Activated T-cell treated with anti-CD3 and anti-CD28 coated beads, Interleukin-2, amount 50 U/mL, for 1 hour (primary cell): ENCODE results near the gene CELA2B.
"Not testable (repeated sequence)": the region's sequence is repeated elsewhere in the genome, so short reads cannot be mapped to it uniquely, and the experiment has no call there.

Experiments used
- DNase-seq: peaks from one replicate; pipeline ENCODE4 v3.0.0-alpha.2; 2020

The CELA2B gene

DNA sequence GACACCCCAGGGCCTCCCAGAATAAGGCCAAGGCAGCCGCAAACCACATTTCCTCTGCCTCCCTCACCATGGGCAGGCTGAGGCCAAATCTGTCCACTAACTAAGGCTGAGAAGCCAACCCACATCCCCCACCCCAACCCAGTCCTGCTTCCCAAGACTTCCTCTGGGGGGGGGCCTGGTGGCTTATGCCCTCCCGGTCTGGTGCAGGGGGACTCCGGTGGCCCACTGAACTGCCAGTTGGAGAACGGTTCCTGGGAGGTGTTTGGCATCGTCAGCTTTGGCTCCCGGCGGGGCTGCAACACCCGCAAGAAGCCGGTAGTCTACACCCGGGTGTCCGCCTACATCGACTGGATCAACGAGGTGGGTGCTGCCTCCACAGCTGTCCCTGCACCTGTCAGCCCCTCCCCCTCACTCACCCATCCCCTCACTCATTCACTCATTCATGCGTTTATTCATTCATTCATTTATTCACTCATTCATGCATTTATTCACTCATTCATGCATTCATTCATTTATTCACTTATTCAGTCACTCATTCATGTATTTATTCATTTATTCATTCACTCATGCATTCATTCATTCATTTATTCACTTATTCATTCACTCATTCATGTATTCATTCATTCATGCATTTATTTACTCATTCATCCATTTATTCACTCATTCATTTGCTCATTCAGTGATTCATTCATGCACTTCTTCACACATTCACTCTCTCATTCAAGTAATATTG lies 30.3 kb upstream of the CELA2B start:
- DNase-seq, result no peak

DNA sequence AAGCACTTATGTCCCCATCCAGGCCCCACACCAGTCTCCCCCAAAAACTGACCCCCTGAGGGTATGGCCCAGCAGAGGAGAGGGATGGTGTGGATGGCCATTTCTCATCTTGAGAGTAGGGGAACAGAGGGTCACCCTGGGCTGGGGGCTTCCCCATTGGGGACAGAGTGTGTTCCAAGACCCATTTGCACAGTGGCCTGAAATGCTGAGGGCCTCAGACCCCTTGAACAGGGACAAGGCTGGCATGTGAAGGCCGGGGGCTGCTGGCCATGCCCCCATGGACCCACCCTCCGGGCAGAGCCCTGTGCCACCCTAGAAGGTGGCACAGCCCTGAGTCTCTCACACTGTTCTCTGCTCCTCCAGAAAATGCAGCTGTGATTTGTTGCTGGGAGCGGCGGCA lies 29.7 kb upstream of the CELA2B start:
- no peak for DNase-seq

DNA sequence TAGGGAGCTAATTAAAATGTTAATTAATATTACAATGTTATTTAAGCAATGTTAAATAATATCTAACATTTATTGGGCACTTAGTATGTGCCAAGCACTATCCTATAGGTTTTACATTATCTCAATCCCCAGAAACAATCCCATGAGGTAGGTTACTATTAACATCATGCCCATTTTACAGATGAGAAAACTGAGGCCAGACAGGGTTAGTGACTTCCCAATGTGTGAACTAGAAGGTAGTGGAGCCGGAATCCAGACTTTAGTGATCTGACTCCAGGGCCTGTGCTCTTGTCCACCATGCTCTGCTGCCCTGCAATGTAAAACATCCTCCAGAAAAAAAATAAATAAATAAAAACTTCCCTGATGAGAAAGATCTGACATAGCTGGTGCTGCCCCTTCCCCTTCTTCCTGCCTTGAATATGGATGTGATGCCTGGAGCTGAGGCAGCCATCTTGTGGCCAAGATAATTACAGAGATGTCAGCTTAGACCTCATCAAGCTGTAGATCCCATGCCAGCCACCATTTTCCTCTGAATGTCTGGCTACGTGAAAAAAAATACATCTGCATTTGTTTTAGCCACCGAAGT lies 26.9 kb upstream of the CELA2B start:
- no peak for DNase-seq

DNA sequence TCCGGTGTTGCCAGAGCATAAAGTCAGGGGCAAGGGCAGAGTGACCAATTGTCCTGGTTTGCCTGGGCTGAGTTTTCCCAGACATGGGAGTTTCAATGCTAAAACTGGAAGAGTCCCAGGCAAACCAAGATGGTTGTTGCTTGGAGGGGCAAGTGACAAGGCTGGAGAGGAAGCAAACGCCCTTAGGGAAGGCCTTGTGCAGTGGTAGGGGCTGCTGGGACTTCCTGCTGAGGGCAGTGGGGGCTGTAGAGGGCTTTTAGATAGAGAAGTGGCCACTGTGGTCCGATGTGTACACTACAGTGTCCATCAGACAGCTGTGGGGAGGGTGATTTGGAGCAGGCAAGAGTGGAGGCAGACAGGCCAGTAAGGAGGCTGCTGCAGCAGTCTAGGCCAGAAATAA lies 26.3 kb upstream of the CELA2B start:
- DNase-seq, result no peak

DNA sequence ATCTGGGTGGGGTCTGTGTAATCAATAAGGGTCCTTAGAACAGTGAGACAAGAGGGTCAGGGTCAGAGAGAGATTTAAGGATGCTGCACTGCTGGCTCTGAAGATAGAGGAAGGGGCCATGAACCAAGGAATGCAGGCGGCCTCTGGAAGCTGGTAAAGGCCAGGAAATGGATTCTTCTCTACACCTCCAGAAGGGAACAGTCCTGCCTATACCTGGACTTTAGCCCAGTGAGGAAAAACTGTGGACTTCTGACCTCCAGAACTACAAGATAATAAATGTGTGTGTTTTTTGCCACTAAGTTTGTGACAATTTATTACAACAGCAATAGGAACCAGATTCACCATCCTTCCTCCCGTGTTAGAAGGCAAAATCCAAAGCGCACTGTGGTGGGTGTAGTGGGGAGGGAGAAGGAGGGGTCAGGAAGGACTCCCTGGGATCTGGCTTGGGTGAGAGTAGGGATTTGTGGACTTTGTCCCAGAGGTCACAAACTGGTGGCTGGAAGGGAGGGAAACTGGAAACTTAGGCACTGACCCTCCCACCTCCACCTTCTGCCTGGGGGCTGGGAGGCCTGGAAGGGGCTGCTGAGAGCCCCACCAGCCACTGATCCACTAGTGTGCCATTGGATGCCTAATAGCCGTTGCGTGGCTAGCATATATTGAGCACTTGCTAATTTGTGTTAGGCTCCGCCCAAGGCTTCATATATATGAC lies 24.7 kb upstream of the CELA2B start:
- no peak for DNase-seq

DNA sequence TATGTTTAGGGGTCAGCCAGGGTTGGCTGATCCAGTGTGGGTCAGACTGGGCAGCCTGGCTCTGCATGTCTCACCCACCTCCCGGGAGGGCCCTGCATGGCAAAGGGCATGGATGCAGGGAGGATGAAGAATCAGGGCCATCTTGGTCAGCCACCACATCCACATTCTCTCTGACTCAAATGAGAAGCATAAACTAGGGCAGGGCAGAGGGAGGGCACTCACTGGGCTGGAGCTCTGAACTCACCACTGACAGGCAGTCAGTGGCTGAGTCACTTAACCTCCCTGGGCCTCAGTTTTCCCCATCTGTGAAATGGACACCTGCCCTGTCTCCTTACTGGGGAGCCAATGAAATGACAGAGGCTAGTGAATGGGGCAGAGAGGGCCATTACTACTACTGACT lies 23.7 kb upstream of the CELA2B start:
- no peak for DNase-seq

DNA sequence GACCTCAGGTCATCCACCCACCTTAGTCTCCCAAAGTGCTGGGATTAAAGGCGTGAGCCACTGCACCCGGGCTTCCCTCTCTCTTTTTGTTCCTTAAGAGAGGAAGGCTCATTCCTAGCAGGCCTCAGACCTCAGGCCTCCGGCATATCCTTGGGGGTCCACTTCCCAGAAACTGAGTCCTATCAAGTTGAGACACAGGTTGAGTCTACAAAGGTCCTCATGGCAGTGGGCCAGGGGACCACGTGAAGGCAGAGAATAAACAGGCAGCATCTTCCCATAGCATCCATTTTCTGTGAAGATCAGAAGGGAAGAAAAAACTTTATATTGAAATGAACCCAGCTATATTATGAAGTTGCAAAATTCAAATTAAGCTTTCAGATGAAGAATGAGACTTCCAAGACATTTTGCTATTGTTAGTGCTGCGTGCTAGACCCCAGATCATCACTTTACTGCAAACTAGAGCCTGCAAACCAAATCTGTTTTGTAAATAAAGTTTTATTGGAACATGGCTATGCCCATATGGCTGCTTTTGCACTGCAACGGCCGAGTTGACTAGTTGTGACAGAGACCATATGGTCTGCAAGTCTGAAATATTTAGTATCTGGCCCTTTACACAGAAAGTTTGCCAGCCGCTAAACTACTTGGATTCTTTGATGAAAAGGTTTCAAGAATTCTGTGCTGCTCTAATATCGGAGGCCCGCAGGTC lies 22.9 kb upstream of the CELA2B start:
- DNase-seq, result no peak

DNA sequence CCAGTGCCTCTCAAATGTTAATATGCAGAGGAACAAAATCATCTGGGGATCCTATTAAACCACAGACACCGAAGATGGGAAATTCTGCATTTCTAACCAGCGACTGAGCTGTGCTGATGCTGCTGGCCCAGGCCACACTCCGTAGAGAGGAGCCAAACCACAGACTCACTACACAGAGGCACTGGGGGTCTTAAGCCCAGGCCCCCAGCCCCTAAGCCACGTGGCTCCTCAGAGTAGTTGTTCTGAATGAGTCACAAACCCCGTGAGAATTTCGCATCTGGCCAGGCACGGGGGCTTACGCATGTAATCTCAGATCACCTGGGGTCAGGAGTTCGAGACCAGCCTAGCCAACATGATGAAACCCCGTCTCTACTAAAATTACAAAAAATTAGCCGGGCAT lies 22.2 kb upstream of the CELA2B start:
- DNase-seq, result no peak

DNA sequence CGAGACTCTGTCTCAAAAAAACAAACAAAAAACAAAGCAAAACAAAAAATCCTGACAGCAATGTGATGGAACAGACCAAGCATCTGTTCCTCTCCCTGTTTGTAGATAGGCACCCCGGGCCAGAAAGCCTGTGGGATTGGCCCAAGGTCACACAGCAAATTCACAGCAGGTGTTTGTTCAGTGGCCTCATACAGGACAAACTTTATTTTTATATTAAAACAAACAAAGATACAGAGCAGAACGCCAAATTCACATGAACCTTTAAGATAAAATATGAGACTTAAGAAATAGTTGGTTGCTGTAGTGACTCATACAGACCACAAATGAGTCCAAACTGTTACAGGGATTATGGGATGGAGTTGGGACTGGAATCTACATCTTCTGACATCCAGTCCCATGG lies 21.6 kb upstream of the CELA2B start:
- DNase-seq, result no peak

DNA sequence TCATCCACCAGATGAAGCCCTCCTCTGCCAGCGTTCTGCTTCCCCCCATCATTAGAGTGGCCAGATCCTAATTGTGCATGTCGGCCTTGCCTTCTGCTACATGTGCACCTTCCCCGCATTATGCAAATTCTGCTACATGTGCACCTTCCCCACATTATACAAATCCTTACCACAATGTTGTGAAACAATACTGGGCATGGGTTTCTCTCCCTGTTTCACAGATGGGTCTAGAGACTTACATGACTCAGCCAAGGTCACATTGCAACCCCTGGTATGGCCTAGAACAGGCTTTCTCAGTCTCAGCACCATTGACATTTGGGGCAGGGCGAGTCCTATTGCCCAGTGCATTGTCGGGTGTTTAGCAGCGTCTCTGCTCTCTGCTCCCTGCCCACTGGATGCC lies 20.4 kb upstream of the CELA2B start:
- no peak for DNase-seq

DNA sequence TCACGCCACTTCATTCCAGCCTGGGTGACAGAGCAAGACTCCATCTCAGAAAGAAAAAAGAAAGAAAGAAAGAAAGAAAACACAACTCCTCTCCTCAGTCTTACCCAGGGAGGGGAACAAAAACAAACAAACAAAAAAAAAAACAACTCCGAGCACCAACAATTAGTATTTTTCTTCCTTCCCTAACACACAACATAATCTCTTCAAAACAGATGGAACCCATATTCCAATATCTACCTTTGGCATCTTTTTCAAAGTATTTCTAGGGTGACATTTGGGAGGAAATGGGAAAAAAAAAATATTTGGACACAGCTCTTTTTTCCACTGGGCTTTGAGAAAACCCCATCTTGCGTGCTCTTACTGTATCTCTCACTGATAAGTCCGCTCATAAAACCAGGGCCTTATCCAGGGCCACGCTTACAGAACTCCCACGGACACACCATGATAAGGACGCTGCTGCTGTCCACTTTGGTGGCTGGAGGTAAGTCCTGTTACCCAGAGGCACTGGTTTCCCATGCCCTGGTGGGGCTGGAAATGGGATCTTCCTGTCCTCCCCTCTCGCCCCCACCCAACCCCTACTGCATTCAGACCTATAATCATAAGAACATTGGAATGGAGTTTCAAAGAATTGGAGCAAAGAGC lies 19.5 kb upstream of the CELA2B start, which contains the start of gene CELA2A:
Gene CELA2A, plus strand, starts transcription at position 420 of the 642 bp plus-strand sequence. Its CDS starts 22 bp downstream, at position 442.
- no peak for DNase-seq

DNA sequence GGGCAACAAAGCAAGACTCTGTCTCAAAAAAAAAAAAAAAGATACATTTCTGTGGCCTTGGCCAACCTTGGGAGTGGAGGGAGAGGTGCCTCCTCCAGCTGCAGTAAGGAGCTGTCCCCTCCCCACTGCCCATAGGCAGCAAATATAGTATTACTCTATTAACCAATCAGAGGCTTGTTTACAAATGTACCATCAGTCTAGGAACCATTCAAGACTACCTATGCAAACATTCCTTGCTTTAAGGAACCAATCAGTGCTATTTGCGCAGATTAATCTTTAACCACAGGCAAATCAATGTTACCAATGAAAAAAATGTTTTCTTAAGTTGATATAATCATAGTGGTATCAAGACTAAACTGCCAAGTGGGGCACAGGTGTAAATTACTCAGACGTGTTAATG lies 18.3 kb upstream of the CELA2B start:
- DNase-seq, result no peak

DNA sequence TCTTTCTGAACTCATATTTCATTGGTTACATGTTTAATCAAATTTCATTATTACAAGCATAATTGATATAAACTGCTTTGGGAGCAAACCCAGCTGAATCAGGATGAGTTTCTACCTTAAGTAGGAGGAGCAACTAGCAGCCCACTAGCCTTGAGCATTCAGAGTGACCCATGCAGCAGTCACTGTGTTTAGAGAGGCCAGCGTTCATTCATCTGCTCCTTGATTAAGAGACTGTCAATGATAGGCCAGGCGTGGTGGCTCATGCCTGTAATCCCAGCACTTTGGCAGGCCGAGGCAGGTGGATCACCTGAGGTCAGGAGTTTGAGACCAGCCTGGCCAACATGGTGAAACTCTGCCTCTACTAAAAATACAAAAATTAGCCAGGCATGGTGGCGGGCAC lies 17.5 kb upstream of the CELA2B start:
- not testable (repeated sequence) for DNase-seq

DNA sequence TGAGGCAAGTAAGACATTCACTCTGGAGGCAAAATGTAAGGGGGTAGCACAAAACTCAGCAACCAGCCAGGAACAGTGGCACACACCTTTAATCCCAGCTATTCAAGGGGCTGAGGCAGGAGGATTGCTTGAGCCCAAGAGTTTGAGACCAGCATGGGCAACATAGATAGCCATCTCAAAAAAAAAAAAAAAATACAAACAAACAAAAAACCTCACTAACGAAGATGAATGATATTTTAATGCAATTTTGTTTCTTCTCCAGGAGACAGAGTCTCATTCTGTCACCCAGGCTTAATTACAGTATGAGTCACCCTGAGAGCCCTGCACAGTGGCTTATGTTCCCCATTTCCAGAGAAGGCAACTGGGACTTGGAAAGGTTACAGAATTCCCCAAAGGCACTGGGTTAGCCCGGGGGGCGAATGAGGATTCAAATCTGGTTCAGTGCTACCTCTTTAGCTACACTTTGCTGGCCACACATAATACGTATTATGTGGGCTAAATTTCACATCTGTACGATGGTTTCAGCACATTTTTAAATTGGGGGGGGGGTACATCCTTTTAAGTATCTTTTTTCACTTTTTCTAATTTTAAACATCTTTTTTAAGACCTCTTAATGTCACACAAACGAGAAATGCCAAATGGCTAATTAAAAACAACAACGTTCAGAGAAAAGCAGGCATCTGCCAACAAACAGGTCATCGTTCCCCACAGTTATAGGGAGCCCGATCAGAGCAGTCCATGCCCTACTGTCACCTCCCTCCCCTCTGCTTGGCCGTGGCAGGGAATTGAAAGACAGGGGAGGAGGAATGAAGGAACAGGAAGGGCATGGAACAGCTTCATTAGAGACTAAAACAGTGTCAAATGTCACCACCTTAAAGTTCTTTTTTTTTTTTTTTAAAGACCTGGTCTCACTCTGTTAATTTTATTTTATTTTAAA lies 15.9 kb upstream of the CELA2B start:
- no peak for DNase-seq

DNA sequence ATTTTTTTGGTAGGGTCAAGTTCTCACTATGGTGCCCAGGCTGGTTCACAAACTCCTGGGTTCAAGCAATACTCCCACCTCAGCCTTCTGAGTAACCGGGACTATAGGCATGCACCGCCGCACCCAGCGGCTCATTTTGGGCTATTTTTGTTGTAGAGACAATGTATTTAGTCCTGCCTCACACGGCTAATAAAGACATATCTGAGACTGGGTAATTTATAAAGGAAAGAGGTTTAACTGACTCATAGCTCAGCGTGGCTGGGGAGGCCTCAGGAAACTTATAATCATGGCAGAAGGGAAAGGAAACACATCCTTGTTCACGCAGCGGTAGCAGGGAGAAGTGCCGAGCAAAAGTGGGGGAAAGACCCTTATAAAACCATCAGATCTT lies 15.2 kb upstream of the CELA2B start:
- DNase-seq, result no peak

DNA sequence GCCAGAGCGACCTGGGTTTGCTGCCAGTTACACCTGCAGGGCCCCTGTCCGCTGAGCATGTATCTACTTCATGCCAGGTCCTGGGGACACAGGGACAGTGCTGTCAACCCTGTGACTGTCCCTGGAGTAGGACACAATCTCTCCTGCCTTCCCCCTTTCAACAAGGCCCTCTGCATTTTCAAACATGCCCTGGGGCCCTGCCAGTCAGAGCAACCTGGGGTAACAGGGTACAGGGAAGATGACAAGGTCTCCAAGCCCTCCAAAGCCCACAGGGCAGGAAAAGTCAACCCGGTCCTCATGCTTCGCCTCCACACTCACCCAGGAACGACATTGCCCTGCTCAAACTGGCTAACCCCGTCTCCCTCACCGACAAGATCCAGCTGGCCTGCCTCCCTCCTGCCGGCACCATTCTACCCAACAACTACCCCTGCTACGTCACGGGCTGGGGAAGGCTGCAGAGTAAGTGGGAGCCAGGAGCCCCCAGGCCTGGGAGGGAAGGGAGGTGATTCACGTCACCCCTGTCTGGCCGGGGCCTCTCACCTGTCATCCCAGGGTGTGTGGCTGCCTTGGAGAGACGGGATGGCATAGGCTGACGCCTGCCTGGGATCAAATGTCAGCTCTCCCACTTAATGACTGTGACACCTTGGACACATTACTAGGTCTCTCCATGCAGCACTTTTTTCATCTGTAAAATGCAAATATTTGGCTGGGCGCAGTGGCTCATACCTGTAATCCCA lies 12.7 kb upstream of the CELA2B start:
- not testable (repeated sequence) for DNase-seq

DNA sequence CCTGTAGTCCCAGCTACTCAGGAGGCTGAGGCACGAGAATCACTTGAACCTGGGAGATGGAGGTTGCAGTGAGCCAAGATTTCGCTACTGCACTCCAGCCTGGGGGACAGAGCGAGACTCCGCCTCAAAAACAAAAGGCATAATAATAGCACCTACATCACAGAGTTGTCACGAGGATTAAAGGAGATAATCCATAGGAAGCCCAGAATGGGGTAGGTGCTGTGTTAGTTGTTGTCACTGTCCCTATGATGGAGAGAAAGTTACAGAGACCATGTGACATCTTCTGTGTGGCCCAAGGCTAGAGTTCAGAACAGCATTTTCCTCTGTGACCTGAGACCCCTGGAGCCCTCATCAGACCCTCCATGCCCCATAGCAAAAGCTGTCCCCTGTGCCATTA lies 12.0 kb upstream of the CELA2B start:
- DNase-seq, result not testable (repeated sequence)

DNA sequence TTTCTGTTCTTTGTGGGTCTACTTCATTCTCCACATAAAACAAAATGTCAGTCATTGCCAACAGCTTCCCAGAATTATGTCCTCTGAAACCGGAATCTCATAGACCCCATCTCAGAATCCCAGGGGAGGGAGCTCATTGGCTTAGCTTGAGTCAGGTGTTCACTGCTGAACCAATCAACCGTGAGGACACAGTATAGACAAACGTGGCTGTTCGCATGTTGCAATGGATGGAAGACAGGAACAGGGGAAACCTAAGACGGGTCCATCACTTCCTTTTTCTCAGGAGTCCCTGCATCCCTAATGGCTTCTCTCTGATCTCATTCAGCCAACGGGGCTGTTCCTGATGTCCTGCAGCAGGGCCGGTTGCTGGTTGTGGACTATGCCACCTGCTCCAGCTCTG lies 10.2 kb upstream of the CELA2B start:
- DNase-seq, result no peak

DNA sequence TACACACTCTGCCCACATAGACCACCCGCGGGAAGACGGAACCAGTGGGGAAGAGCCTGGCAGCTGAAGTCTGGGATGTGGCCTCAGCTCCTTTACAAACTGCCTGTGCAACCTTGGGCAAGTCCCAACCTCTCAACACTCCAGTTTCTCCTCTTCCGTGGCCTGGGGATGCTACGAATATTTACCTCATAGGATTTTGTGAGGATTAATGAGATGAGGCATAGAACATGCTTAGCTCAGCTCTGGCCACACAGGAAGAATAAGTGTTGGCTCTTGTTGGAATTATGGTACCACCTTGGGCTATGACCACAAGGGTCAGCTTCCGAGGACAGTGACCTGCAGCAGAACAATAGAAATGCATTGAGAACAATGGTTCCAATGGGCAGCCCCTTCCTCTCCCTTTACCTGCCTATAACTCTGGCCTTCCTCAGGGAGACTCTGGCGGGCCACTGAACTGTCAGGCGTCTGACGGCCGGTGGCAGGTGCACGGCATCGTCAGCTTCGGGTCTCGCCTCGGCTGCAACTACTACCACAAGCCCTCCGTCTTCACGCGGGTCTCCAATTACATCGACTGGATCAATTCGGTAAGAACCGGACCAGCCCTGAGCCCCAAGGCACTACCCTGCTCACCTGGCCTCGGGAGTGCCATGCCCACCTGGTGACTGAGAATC lies 8.8 kb upstream of the CELA2B start:
- not testable (repeated sequence) for DNase-seq

DNA sequence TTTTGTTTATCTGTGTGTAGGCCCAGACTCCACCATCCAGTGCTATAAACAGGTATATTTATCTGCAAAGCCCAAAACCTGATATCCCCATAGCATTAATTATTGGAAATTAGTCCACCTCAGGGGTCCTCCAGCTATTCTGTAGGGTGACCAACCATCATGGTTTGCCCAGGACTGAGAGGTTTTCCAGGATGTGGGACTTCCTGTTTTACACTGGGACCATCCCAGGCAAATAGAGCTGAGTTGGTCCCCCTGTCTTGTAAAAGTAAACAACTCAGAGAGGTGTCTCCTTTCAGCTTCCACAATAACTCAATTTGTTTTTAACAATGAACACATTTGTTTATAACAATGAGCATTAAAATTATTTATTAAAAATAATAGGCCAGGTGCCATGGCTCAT lies 7.8 kb upstream of the CELA2B start:
- no peak for DNase-seq

DNA sequence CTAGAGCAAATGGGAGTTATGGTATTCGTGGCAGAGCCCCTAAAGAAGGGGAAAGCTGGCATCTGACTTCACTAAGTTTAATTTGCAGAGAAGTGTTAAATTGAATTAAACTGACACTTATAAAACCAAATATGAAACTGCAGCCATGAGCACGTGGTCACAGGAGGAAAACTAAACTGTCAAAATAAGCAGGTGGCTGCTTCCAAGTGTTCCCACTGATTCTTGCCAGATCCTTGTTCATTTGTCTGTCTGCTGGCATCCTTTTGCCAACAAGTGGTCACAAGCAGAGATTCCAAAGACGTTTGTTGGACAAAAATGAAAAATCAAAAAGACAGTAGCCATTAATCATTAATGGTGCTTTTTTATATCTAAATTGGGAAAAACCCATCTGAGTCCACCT lies 6.5 kb upstream of the CELA2B start:
- DNase-seq, result no peak
